Measurements from ENCODE around the gene SORD. TPM values are rescaled to one million over a fixed set of nuclear protein-coding genes. Genes with fewer than 3 reads are reported as not detected.
"Not testable (repeated sequence)": the region's sequence is repeated elsewhere in the genome, so short reads cannot be mapped to it uniquely, and the experiment has no call there.

SORD gene
- total RNA-seq, 1 donor from 2014 or later: 32.6 TPM

DNA sequence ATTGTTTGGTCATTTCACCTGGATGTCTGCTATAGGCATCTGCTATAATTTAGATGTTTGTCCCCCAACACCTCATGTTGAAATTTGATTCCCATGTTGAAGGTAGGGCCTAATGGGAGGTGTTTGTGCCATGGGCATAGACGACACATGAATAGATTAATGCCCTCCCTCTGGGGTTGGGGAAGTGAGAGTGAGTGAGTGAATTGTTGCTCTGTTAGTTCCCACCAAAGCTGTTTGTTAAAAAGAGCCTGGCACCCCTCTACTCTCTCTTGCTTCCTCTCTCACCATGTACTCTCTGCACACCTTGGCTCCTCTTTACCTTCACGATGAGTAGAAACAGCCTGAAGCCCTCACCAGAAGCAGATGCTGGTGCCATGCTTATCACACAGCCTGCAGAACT, 23.9 kb upstream of the SORD start:
- H3K4me1 Mint-ChIP-seq: no peaks in the 10 kb centered on the region
- peaks cover 4% of the 10 kb centered on the region for H3K9me3 Mint-ChIP-seq
- H3K27ac Mint-ChIP-seq: no peak overlapping the region
- no peak for DNase-seq (ENCODE audit: low spot score in 2 of 2, unreplicated experiment in 2 of 2)
- H3K36me3 Mint-ChIP-seq: no peaks in the 10 kb centered on the region
- TF ChIP-seq, protein P1, sequence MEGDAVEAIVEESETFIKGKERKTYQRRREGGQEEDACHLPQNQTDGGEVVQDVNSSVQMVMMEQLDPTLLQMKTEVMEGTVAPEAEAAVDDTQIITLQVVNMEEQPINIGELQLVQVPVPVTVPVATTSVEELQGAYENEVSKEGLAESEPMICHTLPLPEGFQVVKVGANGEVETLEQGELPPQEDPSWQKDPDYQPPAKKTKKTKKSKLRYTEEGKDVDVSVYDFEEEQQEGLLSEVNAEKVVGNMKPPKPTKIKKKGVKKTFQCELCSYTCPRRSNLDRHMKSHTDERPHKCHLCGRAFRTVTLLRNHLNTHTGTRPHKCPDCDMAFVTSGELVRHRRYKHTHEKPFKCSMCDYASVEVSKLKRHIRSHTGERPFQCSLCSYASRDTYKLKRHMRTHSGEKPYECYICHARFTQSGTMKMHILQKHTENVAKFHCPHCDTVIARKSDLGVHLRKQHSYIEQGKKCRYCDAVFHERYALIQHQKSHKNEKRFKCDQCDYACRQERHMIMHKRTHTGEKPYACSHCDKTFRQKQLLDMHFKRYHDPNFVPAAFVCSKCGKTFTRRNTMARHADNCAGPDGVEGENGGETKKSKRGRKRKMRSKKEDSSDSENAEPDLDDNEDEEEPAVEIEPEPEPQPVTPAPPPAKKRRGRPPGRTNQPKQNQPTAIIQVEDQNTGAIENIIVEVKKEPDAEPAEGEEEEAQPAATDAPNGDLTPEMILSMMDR (IDR thresholded peaks at IDR 0.05; ENCODE audit: unreplicated experiment): no peak
- peaks cover 35% of the 10 kb centered on the region for H3K27me3 Mint-ChIP-seq (ENCODE audit: low read depth)
- H3K4me3 Mint-ChIP-seq: no peak overlapping the region

DNA sequence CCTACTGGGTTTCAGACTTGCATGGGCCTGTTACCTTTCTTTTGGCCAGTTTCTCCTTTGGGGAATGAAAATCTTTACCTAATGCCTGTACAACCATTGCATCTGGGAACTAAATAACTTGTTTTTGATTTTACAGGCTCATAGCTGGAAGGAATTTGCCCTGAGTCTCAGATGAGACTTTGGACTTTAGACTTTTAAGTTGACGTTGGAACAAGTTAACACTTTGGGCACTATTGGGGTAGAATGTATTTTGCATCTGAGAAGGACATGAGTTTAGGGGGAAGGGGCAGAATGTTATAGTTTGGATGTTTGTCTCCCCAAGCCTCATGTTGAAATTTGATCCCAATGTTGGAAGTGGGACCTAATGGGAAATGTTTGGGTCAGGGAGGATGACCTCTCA, 21.8 kb upstream of the SORD start:
- not testable (repeated sequence) for H3K36me3 Mint-ChIP-seq; H3K27ac Mint-ChIP-seq; H3K4me1 Mint-ChIP-seq; H3K4me3 Mint-ChIP-seq; DNase-seq (ENCODE audit: low spot score in 2 of 2, unreplicated experiment in 2 of 2)
- H3K27me3 Mint-ChIP-seq (ENCODE audit: low read depth): peaks cover 19% of the 10 kb centered on the region
- peaks cover 10% of the 10 kb centered on the region for H3K9me3 Mint-ChIP-seq

DNA sequence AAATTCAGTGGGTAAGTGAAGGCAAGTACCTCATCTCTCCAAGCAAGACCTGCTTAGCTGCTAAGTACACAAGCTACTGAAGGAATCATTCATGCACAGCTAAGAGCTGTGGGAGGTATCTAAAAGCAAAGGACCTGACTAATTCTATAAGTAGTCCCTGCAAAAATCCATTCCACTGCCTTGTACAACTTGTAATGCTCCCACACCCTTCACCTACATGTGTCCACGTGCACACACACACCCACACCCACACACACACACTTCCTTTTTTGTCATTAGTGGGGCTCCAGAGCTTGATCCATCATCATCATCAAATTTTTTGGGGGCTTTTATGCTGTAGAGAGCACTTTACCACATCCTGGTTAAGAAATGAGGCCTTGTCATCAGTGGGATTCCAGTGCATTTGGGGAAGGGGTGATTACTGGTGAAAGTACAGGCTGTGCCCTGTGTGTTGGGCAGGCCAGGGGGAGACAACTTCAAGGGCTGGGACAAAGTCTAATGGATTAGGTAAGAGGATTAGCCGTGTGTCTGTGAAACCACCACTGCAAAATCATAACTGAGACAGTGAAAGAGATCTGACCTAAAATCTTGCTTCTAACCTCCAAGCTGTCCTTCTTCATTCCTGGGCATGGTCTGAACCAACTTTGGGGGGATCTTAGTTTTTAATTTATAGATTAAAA, 19.1 kb upstream of the SORD start:
- Mint-ChIP-seq H3K27me3 (ENCODE audit: low read depth) (peaks cover 13% of the 10 kb centered on the region), H3K9me3 (peaks cover 28% of the 10 kb centered on the region)
- not testable (repeated sequence) for H3K4me1 Mint-ChIP-seq; DNase-seq (ENCODE audit: low spot score in 2 of 2, unreplicated experiment in 2 of 2); H3K4me3 Mint-ChIP-seq; H3K27ac Mint-ChIP-seq; H3K36me3 Mint-ChIP-seq

DNA sequence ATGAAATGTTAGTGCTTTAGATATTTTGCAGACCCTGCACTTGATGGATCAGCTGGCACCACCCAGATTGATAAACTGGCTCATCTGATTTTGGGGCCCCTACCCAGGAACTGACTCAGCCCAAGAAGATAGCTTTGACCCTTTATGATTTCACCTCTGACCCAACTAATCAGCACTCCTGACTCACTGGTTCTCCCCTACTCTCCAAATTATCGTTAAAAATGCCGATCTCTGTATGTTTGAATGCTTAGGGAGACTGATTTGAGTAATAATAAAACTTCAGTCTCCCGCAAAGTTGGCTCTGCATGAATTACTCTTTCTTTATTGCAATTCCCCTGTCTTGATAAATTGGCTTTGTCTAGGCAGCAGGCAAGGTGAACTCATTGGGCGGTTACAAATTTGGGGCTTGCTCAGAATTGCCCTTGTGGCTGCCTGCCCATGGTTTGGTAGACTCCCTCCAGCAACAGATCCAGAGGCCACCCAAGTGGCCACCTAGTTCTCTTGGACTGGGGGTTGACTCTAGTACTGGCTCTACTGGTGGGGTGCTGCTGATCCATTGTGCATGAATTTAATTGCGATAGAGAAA, 18.3 kb upstream of the SORD start:
- not testable (repeated sequence) for H3K4me3 Mint-ChIP-seq, H3K4me1 Mint-ChIP-seq
- peaks cover 11% of the 10 kb centered on the region for H3K27me3 Mint-ChIP-seq (ENCODE audit: low read depth)

DNA sequence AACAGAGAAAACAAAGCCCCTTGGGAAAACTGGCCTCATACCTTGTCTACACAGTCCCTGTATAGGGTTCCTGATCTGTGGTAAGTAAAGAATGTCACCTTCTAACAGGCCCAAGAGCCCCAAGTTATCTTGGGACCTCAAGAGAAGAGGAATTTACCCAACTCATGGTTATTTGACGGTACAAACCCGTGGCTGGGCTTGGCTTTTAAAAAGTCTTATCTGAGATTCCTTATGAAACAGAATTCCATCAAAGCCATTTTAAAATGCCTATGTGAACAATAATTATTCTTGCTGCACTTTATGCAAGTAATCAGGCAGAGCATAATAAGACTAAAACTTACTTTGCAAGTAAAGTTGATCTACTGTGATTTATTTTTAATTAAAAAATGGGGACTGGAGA, 13.9 kb upstream of the SORD start:
- TF ChIP-seq, protein P1 (IDR thresholded peaks at IDR 0.05; ENCODE audit: unreplicated experiment): no peak
- H3K27me3 Mint-ChIP-seq (ENCODE audit: low read depth): peaks cover 10% of the 10 kb centered on the region
- no peak overlapping the region for H3K27ac Mint-ChIP-seq
- H3K36me3 Mint-ChIP-seq: no peaks in the 10 kb centered on the region
- H3K9me3 Mint-ChIP-seq: peaks cover 32% of the 10 kb centered on the region
- H3K4me1 Mint-ChIP-seq: no peaks in the 10 kb centered on the region
- DNase-seq (ENCODE audit: low spot score in 2 of 2, unreplicated experiment in 2 of 2): no peak
- H3K4me3 Mint-ChIP-seq: no peak overlapping the region

More for the DNA sequence above, 18.3 kb upstream of the SORD start:
- H3K9me3 Mint-ChIP-seq: peaks cover 31% of the 10 kb centered on the region
- not testable (repeated sequence) for H3K36me3 Mint-ChIP-seq; DNase-seq (ENCODE audit: low spot score in 2 of 2, unreplicated experiment in 2 of 2); H3K27ac Mint-ChIP-seq

DNA sequence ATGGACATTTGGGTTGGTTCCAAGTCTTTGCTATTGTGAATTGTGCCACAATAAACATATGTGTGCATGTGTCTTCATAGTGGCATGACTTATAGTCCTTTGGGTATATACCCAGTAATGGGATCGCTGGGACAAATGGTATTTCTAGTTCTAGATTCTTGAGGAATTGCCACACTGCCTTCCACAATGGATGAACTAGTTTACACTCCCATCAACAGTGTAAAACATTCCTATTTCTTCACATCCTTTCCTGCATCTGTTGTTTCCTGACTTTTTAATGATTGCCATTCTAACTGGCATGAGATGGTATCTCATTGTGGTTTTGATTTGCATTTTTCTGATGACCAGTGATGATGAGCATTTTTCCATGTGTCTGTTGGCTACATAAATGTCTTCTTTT, 7.9 kb upstream of the SORD start:
- H3K4me3 Mint-ChIP-seq; DNase-seq (ENCODE audit: low spot score in 2 of 2, unreplicated experiment in 2 of 2); H3K27ac Mint-ChIP-seq; H3K36me3 Mint-ChIP-seq; H3K4me1 Mint-ChIP-seq; H3K9me3 Mint-ChIP-seq: not testable (repeated sequence)
- H3K27me3 Mint-ChIP-seq (ENCODE audit: low read depth): peaks cover 48% of the 10 kb centered on the region

DNA sequence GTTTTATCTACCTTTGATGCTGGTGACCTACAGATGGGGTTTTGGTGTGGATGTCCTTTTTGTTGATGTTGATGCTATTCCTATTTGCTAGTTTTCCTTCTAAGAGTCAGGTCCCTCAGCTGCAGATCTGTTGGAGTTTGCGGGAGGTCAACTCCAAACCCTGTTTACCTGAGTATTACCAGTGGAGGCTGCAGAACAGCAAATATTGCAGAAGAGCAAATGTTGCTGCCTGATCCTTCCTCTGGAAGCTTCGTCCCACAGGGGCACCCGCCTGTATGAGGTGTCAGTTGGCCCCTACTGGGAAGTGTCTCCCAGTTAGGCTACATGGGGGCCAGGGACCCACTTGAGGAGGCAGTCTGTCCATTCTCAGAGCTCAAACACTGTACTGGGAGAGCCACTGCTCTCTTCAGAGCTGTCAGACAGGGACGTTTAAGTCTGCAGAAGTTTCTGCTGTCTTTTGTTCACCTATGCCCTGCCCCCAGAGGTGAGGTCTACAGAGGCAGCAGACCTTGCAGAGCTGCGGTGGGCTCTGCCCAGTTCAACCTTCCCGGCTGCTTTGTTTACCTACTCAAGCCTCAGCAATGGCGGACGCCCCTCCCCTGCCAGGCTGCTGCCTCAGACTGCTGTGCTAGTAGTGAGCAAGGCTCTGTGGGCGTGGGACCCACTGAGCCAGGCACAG, 2.6 kb upstream of the SORD start:
- Mint-ChIP-seq H3K4me1 (peaks cover 17% of the 10 kb centered on the region), H3K27me3 (ENCODE audit: low read depth) (peaks cover 41% of the 10 kb centered on the region)
- H3K36me3 Mint-ChIP-seq; H3K9me3 Mint-ChIP-seq; H3K4me3 Mint-ChIP-seq; DNase-seq (ENCODE audit: low spot score in 2 of 2, unreplicated experiment in 2 of 2); H3K27ac Mint-ChIP-seq: not testable (repeated sequence)

DNA sequence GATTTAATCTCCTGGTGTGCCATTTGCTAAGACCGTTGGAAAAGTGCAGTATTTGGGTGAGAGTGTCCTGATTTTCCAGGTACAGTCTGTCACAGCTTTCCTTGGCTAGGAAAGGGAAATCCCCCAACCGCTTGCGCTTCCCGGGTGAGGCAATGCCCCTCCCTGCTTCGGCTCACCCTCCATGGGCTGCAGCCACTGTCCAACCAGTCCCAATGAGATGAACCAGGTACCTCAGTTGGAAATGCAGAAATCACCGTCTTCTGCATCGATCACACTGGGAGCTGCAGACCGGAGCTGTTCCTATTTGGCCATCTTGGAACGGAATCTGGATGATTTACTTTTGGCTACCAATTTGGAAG, 2.1 kb upstream of the SORD start:
- not testable (repeated sequence) for H3K4me3 Mint-ChIP-seq; H3K27ac Mint-ChIP-seq; H3K9me3 Mint-ChIP-seq; H3K36me3 Mint-ChIP-seq; DNase-seq (ENCODE audit: low spot score in 2 of 2, unreplicated experiment in 2 of 2)
- Mint-ChIP-seq H3K27me3 (ENCODE audit: low read depth) (peaks cover 41% of the 10 kb centered on the region), H3K4me1 (peaks cover 17% of the 10 kb centered on the region)

All from mesothelial cell of epicardium (in vitro differentiated cells).